LoVo (cell line): ENCODE measurements around the gene ALG11.

Source experiments
- DNase-seq: peaks from one replicate; pipeline ENCODE4 v3.0.0-alpha.2; 2016; ENCODE audit warnings: low spot score

The ALG11 gene

DNA sequence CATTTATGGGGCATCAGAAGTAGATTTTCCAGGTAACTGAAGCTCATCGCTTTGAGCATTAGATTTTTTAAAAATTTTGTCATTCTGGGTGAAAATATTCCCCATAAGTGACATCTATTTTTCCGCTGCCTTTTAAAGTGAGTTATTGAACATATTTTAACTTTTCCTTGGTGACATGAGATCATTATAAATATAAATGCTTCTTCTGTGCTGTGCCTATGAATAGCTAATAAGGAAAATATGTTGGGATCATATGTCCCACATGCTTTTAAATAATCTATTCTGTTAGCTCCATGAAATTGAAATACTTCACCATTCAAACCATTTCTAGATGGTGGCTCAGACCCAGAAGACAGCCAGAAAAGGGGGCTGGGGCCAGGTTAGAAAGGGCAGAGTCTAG, 15.0 kb upstream of the ALG11 start:
- no peak for DNase-seq

DNA sequence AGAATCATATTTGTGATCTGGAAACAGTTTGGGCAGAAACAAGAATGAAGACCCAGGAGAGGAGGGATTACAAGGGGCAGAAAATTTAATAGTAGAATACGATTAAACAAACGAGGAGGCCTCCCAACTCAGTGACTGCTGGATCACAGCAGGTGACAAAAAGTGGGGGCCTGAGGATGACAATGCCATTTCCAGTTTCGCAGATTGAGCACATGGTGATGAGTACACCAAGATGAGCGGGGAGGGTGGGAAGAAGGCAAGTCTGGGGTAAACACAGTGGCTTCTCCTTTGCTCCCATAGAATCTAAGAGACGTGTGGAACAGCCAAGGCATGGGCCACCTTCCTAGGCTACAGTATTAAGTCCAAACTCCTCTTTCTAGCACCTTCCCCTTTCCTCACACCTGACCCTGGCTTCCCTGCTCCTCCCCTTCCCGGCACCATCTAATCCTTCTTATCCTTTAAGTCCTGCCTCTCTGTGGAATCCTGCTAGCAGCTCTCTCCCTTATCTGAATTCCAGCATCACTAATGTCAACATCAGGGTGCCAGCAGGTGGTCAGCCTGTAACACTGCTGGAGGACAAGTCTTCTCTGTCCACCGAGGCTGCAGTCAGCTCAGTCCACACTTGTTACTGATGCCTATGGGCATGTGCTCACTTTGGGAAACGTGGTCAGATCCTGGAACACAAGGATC, 14.4 kb upstream of the ALG11 start:
- DNase-seq = peak; percentile 22

DNA sequence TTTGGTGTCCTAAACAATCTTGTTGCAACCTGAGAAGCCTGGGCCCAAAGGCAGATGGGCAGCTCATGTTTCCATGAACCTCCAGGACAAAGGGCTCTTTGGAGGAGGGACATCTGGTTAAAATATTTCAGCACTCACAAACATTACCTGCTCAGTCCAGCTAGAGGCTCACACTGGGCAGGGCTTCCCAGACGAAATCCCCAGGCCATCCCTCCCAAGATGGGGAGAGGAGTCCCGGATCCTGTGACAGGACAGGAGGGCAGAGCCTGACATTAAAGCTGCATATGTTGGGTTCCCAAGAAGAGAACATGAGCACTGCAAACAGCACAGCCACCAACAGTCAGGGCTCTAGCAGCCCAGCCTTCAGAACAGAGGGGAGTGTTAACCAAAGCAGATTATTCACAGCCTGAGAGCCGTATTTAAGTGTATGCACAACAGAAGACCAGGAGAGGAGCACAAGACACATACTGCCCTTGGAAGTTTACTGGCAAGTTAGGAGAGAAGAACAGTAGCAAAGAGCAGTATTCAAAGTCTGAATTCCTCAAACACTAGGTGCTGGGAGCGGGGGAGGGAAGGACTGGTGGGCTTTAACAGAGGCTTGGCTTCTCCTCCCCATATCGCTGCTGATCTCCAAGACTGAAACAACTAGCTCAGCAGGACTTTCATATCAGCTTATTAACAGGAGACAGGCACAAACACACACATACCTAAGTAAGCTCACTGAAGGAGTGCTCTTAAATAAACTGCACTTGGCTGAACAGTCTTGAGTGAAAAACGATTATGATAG, 13.3 kb upstream of the ALG11 start:
- no peak for DNase-seq

DNA sequence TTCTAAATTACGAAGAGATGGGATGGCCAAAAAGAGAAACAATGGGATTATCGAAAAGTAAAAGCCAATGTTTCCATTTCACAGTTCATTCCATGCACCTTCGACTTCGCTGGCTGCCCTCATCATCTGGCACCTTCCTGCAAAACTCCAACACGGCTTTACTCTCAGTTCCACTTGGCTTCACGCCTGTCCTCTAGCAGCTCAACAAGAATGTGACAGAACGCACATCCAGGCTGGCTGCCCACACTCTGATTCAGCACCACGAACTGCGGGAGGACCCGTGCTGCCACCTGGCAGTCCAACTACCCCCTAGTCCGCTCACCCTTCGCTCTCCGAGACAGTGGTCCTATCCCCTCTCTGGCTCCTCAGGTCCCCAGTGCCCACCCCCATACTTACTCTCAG, 12.7 kb upstream of the ALG11 start:
- no peak for DNase-seq

DNA sequence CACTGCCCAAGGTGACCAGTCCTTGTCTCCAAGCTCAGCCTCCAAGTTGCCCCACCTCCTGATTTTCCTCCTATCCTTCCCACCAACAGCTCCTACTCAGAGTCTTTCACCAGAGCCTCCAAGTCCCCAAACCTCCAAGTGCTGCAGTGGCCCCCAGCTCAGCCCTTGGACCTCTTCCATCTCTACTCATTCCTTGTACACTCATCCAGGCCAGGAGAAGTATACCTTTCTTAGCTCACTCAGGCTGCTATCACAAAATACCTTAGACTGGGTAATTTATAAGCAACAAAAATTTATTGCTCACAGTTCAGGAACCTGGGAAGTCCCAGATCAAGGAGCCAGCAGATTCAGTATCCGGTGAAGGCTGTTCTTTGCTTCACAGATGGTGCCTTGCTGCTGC, 12.3 kb upstream of the ALG11 start:
- DNase-seq = no peak

DNA sequence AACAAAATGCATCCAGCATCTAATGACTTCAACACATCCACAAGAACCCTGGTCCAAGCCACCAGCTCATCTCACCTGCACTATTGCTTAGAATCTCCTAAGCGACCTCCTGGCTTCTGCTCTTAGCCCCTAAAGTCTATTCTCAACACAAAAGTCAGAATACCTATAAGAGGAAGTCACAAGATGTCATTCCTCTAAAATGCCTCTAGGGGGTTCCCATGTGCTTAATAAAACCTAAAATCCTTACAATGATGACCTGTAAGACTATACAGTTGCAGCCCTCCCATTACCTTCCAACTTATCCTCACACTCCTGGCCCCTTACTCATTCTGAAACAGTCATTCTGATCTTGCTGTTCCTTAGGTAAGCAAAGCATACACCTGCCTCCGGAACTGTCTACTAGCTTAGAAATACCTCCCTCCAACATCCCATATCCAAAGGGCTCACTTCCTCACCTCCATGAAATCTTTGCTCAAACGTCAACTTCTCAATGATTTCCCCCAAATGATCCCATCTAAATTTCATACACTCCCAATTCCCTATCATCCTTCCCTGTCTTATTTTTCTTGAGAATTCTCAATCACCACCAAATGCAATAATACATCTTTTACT, 11.0 kb upstream of the ALG11 start:
- peak; percentile 60 for DNase-seq

DNA sequence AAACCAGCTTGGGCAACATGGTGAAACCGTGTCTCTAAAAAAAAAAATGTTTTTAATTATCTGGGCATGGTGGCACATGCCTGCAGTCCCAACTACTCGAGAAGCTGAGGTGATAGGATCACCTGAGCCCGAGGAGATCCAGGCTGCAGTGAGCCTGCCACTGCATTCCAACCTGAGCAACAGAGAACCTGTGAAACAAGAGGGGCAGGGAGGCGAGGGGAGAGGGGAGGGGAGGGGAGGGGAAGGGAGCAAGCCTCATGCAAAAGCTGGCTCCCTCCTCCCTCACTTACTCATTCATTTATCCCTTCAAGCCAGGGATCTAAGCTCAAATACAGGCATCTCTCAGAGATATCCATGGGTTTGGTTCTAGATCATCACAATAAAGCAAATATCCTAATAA, 9.8 kb upstream of the ALG11 start:
- DNase-seq = no peak

DNA sequence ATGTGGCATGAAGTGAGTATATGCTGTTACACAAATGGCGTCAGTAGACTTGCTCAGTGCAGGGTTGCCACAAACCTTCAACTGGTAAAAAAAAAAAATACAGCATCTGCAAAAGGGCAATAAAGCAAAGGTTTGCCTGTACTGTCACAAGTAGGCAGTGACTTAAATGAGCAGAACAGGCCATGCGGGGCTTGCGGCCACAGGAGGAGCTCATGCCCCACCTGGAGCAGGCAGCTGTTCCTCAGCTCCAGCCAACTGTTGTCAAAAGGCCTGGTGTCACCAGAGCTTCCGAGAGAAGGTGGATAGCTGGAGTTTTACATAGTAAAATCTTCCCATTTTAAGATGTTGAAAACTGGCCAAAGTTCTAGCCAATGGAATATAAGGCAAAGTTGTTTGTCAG, 8.7 kb upstream of the ALG11 start:
- DNase-seq = no peak

DNA sequence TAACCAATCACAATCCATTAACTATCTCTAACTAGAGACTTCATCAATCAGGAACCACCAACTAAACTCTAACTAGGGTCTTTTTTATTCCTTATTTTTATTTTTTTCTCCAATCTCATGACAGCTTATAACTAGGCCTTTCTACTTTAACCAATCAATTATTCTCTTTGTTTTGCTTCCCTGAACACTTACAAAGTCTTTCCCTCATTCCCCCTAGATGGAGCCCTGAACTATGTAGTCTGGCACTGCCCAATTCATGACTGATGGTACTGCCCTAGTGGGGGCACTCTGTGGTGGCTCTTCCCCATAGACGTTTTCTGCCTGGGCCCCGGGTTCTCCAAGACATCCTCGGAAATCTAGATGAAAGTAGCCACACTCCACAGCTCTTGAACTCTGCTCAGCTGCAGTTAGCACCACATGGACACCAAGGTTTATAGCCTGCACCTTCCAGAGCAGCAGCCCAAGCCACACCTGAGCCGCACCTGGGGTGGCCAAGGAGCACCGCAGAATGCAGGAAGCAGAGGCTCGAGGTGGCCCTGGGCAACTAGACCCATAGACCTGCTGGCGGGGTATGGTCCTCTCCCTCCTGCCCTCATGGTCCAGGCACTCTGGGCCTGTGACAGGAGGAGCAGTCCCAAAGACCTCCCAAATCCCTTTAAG, 7.6 kb upstream of the ALG11 start:
- DNase-seq = no peak

DNA sequence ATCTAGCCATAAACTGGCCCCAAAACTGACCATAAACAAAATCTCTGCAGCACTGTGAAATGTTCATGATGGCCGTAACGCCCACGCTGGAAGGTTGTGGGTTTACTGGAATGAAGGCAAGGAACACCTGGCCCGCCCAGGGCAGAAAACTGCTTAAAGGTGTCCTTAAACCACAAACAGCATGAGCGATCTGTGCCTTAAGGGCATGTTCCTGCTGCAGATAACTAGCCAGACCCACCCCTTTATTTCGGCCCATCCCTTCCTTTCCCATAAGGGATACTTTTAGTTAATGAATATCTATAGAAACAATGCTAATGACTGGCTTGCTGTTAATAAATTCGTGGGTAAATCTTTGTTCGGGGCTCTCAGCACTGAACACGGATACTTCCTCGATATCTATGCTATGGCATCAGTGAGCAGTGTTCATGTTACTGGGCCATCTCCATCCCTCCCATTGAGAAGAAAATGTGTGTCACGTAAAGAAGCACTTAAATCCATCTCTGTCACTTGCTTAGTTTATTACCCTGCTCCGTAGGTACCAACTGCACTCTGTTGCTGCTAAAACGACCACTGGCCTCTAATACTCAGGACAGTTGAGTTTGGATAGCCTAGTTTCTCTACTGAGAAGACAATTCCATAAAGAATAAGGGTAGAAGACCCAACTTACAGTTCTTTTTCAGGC, 6.2 kb upstream of the ALG11 start:
- DNase-seq = no peak

DNA sequence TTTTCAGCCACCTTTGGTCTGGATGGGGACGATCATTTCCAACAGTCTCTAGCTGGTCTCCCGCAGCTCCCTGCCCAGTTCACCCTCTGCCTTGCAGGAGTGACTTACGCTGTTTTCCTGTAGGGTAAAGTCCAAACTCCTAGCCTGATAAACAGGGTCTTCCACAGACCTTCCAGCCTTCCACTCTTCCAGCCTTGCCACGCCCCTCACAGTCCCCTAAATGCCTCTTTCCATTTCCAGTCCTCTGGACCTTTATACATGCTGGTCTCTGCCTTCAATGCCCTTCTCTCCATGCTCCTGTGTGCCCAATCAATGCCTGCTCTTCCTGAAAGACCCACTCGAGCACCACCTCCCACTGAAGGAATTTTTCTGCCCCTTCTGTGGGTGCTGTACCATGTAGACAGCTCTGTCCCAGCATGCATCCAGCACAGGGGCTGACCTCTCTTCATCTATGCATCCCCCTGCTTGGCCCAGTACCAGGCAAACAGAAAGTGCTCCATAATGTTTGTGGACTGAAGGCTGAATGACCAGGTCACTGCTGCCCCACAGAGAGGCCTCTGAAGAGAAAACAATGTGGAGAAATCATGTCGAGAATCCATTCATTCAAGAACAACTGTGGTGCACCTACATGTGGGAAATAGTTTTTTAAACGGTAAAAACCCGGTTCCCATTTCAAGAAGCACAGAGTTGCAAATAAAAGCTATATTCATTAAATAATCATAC, 5.5 kb upstream of the ALG11 start:
- DNase-seq = no peak

DNA sequence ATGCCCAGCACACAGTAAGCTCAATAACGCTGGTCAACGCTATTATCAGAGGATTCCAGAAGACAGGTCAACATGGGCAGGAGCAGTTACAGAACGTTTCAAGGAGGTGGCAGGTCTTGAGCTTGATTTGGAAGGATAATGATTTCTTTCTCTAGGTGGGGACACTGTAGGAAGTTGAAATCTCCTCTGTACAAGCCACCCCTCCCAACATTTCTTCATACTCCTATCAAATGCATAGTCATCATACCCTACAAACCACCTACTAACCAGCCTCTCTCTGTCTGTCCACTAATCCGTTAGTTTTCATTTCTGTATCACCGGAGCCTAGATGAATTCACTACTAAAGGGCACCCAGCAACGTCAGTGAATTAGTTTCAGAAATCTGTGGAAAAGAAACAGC, 2.3 kb upstream of the ALG11 start:
- no peak for DNase-seq

DNA sequence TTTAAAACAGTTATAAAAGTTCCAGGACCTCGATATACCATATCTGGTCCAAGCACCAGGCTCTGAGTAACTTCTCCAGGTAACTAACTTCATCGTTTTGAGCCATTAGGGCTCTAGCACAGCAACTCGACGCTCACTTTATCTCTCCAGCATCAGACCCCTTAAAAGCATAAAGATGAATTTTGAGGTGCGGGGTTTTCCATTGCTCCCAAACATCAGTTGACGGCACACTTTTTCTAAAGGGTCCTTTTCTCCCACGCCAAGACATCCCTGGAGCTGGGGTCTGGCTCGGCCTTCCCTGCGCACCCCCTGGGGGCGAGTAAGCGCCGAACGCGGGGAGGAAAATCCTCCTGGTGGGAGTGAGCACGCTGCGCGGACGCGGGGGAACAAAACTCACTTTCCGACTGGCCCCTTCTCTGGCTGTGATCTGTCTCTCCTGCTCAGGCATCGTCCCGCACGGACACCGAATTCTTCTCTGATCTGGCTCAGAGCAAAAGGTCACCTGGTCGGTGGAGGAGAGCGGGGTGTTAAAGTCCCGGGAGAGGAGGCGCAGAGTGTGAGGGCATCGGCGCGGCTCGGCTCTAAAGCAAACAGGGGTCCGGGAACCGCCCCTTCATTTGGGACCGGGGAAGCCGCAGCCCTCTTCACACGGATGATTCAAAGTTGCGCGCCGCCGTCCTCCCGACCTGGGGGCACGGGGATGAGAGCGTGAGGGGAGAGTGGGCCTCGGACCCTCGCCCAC, 1.1 kb upstream of the ALG11 start, which contains the start of gene ATP7B:
ATP7B (minus strand) TSS at position 561 of the 742 bp plus-strand sequence; CDS start at position 448, 113 bp downstream.
- peak; percentile 16 for DNase-seq

DNA sequence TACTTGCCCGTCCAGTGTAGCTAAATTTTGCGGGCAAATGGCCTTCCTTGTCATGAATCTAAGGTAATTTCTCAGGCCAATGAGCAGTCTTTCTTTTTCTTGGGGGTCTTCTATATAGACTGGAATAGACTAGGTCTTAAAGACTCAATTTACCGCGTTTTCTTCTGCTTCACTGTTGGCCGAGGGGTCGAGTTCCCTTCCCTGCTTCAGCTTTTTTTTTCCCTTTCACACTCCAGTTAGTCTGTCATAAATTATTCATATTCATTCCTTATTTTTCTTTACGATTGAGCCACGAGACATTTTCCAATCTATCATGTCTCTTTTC, 276 bp downstream of the ALG11 start:
- no peak for DNase-seq

DNA sequence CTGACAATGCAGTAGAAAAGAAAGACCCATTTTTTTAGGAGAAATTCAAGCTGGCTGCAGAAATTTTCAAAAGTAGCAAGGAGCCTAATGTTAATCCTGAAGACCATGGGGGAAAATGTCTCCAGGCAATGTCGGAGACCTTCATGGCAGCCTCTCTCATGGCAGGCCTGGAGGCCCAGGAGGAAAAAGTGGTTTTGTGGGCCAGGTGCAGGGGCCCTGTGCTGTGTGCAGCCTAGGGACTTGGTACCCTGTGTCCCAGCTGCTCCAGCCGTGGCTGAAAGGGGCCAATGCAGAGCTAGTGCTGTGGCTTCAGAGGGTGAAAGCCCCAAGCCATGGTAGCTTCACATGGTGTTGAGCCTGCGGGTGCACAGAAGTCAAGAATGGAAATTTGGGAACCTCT, 4.1 kb downstream of the ALG11 start:
- no peak for DNase-seq

DNA sequence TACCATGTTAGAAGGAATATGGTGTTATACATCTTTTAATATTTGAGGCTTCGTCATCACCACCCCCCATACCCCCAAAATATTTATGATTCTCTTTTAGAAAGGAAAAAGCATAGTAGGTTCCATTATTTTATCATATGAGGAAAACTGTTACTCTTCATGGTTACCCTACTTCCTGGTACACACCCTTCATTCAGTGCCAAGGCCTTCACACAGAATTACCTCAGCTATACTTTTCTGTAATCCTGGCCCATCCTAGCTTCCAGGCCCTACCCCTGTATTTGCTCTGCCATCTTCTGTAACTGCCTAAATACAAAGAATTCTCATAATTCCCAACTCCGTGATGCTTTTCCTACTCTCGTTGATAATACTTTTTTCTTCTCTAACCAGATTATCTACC, 8.0 kb downstream of the ALG11 start:
- no peak for DNase-seq

DNA sequence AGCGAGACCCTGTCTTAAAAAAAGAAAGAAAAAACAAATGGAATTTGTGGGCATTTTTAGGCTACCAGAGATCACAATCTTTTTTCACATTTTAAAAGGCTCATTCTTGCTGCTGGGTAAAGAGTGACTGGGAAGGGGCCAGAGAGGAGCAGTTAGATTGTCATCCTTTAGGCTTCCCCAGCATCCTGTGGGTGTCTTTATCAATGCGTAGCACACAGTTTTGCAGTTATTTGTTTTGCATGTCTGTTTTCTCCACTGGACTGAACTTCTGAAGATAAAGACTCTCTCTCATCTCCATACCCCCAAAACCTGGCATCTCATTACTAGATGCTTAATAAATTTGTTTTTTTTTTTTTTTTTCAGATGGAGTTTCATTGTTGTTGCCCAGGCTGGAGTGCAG, 10.2 kb downstream of the ALG11 start:
- DNase-seq = no peak

DNA sequence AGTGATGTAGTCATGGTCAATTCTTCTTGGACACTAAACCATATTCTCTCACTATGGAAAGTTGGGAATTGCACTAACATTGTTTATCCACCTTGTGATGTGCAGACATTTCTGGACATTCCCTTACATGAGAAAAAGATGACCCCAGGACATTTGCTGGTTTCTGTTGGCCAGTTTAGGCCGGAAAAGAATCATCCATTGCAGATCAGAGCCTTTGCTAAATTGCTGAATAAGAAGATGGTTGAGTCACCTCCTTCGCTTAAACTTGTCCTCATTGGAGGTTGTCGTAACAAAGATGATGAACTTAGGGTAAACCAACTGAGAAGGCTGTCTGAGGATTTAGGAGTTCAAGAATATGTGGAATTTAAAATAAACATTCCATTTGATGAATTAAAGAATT, 12.3 kb downstream of the ALG11 start, which contains the start of gene UTP14C:
UTP14C (plus strand) TSS at position 211 of the 400 bp plus-strand sequence. CDS start 4,114 bp downstream, outside the sequence.
- no peak for DNase-seq

DNA sequence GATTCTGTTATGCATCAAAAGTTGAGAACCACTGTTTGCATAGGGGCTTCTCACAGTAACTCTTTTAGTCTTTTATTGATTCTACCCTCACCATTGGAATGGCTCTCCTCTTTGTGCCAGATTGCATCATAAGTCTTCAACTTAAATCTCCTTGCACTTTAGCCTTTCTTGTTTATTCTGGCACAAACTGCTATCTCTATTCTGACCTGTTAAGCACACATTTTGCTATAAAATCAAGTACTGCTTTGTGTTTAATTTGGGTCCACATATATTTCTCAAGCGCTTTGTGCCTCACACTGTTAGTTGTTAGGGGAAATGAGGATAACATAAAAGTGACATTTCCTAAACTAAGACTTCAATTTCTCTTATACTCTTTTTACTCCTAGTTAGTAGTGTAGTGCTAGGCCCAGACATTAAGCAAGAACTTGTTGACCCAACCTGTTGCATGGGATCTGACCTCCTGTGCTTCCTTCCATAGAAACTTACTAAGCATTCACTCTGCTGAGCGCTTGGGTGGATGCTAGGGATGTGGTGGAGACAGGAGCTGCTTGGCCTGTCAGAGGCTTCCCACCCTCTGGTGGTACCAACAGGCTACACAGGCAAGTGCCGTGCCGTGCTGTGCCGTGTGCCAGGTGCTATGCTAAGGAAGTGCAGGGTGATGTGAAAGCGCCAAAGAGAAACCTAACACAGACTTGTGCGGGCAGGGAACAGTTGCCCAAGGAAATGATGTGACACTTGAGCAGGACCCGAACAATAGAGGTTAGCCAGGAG, 13.5 kb downstream of the ALG11 start:
- no peak for DNase-seq

DNA sequence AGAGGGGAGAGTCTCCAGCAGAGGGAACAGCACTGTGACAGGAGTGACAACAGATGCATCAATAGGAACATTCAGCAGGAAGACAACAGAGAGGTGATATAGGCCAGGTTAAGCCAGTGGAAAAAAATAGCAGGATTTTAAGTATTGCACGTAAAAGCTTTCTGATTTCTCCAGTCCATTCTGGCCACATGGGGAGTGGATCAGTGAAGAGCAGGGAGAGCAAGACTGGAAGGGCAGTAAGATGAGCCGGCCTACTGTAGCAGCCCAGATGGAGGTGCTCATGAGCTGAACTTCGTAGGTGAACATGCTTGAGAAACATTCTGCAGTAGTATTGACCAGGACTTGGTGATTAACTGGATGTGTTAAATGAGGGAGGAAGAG, 14.0 kb downstream of the ALG11 start:
- no peak for DNase-seq
